LNCaP clone FGC (cell line): ENCODE results near the gene CD3E.

Source experiments
- DNase-seq: peaks from one replicate; pipeline ENCODE4 v3.0.0-alpha.2; 2011; ENCODE audit warnings: low read depth
- H3K4me3 ChIP-seq: 2 replicates; pipeline ENCODE4 v1.5.1; 2011; ENCODE audit warnings: mild to moderate bottlenecking, low read depth, low read length, control low read depth
- CTCF ChIP-seq: IDR thresholded peaks from 2 replicates; pipeline ENCODE4 v1.5.1; 2012; ENCODE audit warnings: mild to moderate bottlenecking; ENCODE audit not compliant: control insufficient read depth, insufficient read depth; ENCODE audit errors: extremely low read depth

Gene CD3E

GRCh38 chr11:118277312-118277711 lies 27.2 kb upstream of the CD3E start:
- no peak overlapping the region for H3K4me3 ChIP-seq
- no peak for DNase-seq
- no peak for TF ChIP-seq CTCF

DNA sequence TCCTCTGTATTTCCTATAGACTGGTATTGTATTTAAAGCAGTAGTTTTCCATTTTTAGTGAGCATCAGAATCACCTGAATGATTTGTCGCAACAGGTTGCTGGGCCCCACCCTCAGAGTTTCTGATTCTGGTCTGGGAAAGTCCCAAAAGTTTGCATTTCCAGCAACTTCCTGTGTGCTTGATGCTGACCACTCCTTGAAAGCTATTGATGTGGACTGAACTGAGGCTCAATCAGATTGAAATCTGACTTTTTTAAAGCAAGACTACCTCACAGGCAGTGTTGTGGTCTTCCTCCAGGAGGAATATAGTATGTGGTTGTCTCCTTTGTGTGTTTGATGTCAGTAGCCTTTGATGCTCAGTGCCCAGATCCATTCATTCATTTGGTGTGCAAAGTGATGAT lies 23.2 kb upstream of the CD3E start:
- no peak for DNase-seq

DNA sequence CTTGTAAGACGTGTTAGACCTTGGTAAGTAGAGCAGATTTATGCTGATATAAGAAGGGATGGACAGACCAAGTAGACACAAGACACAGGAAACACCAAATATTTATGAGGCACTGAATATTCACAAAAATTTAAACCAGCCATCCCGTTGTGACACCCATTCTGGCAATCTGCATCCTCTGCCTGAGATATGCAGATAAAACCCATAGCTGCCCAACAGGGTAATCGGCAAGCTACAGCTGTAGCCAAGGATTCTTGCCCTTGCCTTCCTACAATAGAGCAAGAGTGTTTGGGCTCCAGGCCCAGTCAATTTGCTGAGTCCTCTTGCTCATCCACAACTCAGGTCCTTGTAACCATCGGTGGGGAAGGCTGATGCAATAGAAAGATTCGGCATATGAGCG lies 21.9 kb upstream of the CD3E start:
- H3K4me3 ChIP-seq, result no peak overlapping the region
- DNase-seq, result no peak
- no peak for TF ChIP-seq CTCF

More for the DNA sequence above, 23.2 kb upstream of the CD3E start:
- TF ChIP-seq CTCF, result no peak
- H3K4me3 ChIP-seq, result no peak overlapping the region

- no peak for DNase-seq
- TF ChIP-seq CTCF, result no peak
- no peak overlapping the region for H3K4me3 ChIP-seq
Measured at GRCh38 chr11:118283037-118283636, 21.4 kb upstream of the CD3E start.

DNA sequence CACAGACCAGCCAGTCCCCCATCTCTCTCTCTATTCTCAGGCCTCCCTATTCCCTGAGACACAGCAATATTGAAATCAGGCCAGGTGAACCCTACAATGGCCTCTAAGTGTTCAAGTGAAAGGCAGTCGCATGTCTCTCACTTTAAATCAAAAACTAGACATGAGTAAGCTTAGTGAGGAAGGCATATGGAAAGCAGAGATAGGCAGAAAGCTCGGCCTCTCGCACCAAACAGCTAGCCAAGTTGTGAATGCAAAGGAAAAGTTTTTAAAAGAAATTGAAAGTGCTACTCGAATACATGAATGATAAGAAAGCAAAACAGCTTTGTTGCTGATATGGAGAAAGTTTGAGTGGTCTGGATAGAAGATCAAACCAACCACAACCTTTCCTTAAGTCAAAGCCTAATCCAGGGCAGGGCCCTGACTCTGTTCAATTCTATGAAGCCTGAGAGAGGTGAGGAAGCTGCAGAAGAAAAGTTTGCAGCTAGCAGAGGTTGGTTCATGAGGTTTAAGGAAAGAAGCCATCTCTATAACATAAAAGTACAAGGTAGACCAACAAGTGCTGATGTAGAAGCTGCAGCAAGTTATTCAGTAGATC lies 20.7 kb upstream of the CD3E start:
- no peak for TF ChIP-seq CTCF
- H3K4me3 ChIP-seq, result no peak overlapping the region

GRCh38 chr11:118286545-118286944 lies 18.0 kb upstream of the CD3E start:
- no peak overlapping the region for H3K4me3 ChIP-seq
- DNase-seq, result no peak
- TF ChIP-seq CTCF, result no peak

More for the DNA sequence above, 20.7 kb upstream of the CD3E start:
- no peak for DNase-seq

GRCh38 chr11:118287006-118287405 lies 17.5 kb upstream of the CD3E start:
- no peak overlapping the region for H3K4me3 ChIP-seq
- no peak for DNase-seq
- TF ChIP-seq CTCF, result no peak
